ENCODE measurements around the gene CNPY4.

Gene CNPY4

DNA sequence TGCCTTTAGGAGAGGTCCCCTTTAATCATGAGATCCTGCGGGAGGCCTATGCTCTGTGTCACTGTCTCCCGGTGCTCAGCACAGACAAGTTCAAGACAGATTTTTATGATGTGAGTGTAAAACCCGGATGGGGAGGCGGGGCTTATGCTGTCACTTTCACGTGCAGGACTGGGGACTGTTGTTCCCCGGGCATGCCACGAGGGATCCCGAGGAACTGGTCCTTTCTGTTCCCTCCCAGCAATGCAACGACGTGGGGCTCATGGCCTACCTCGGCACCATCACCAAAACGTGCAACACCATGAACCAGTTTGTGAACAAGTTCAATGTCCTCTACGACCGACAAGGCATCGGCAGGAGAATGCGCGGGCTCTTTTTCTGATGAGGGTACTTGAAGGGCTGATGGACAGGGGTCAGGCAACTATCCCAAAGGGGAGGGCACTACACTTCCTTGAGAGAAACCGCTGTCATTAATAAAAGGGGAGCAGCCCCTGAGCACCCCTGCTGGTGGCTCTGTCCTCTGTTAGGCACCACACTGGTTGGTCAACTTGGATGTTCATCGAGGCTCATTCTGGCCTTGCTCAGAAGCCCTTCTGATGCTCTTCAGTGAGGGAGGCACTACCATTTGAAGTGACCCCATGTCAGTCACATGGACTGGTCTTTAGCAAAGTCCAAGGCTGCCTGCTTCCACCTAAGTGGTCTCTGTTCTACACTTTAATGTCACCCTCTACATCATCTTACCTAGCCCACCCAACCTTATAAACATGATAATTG is 27.8 kb upstream of the CNPY4 start:
- no peak for DNase-seq (ENCODE audit: low read depth)

DNA sequence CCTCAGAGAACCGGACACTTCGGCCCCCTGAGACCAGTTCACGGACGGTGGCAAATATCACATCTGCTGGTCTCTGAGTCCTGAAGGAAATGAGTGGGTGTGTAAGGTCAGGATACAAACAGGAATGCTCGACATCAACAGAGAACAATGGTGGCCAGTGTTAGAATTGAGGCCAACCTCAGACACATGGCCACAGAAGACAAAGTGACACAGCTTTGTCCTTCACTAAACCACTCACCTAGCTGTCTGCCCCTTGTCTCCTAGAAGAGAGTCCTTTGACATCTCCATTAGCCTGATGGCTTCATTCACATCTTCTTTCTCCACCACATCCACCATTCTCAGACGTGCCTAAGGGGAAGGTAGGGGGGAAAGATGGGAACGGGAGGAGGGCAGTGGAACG is 26.4 kb upstream of the CNPY4 start:
- no peak for DNase-seq (ENCODE audit: low read depth)

DNA sequence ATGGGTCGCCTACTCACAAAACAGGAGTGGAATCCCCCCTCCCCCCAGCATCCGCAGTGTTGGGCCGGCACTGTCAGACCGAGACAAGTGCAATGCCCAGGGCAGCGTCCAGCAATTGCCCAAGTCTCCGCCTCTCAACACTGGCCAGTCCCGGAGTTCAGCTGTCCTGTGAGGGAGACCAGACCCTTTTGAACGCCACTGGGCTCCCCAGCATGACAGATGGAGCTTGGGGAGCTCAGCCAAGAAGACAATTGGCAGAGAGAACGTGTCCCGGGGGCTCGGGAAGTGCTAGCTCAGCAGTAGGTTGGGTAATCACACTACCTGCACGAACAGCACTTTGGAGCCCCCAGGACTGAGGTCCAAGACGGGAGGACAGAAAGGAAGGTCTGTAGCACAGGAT is 25.9 kb upstream of the CNPY4 start:
- no peak for DNase-seq (ENCODE audit: low read depth)

DNA sequence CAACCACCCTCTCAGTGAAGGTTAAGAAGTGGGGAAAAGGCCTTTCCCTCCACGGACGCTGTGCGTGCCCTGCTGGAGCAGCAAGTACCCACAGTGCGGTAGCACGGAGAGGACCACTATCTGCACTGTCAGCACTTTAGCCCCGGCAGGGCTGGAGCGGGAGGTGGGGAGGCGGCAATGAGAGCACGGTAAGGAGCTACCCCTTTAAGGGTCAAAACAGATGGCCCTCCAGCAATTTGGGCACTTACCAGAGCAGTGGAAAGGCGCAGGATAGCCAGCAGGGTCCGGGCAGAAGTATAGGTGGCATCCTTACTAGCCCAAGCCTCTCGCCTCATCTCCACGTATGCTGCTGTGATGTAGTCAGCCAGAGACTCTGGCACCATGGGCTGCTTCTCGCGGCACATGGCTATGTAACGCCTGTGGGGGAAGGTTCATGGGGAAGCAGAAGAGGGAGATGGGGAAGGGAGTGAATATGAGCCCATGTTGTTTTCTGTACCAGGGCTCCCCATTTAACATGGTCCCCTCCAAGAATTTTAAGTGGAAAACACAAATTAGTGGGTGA is 25.4 kb upstream of the CNPY4 start:
- DNase-seq (ENCODE audit: low read depth), result no peak

DNA sequence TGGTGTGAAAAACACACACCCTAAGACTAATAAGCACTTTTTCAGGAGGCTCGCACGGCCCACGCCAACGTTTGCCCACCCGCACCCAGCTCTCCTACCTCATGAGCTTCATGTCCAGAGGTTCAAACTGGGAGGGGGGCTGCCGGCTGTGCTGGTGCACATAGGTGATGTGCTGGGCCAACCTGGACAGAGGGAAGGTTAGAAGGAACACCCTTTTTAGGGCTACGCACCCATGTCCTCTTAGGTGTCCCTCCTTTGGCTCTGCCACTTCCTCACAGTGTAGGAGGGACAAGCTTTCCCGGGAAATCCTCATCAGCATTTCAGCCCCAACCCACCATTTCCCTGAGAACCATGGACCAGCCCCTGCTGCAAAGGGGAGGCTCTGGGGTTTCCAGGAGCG is 24.1 kb upstream of the CNPY4 start:
- no peak for DNase-seq (ENCODE audit: low read depth)

DNA sequence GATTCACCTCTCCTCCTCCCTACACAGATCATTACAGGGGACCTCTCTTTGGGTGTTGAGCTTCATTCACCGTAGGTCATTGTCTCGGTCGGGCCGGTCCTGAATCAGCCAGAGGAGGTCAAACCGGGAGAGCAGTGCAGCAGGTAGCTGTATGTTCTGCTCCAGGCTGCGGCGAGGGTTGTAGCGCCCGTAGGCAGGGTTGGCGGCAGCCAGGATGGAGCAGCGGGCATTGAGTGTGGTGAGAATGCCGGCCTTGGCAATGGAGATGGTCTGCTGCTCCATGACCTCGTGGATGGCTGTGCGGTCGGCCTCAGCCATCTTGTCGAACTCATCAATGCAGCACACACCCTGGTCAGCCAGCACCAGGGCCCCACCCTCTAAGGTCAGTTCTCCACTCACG is 23.7 kb upstream of the CNPY4 start:
- DNase-seq (ENCODE audit: low read depth), result no peak

DNA sequence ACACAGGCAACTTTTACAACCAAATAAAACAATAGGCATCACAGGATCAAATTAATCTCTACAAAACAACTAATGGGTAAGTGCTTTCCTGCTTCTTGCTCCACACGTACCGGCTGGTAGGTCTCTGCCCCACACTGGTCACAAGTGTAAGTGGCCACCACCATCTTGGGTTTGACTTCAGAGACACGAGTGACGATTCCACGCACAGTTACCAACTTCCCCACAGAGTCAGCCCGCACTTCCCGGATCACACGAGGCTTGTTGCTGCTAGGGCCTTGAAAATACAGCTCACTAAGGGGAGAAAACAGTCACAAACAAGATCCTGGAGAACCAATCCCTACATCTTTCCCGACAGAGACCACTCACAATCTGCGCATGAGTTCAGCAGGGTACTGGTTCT is 20.5 kb upstream of the CNPY4 start:
- no peak for DNase-seq (ENCODE audit: low read depth)

DNA sequence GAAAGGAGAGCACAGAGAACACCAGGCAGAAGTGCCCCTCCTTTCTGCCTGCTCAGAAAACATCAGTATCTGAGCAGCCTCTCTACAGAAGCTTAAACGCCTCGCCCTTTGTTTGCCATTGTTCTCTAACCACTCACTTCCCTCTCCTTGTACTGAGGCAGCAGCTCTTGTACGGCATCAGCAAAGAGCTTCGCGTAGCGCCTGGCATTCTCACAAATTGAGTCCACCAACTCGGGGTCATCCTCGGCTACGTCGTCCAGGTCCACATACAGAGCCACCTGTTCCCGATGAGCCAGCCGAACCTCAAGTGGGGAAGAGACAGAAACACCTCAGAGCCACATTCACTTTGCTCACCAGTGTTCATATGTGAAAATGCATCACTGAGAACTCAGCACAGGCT is 20.0 kb upstream of the CNPY4 start:
- DNase-seq (ENCODE audit: low read depth), result no peak

DNA sequence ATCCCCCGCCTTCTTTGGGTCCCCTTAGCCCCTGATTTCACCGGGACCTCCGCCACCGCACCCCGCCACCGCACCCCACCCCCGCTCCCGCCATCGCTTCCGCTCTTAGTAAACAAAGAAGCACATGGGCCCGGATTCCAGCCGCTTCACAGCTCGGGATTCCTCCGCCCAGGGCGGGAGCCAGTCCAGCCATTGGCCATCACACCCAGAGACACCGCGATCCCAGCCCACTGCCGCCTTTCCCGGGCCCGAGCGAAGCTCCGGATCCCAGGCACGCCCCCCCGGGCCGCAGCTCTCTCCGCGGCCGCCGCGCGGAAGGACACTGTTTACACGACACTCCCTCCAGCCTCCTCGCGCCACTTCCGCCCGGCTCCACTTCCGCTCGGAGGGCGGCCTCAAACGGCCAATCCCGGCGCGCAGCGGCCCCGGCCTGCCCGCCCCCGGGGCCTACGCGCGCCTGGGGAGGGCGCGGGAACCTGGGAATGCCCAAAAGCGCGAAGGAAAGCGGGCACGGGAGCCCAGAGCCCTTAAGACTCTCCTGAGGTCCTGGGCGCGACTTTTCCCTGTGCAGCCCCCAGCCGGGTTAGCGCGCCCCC is 18.9 kb upstream of the CNPY4 start:
- peak; percentile 79 for DNase-seq (ENCODE audit: low read depth)

DNA sequence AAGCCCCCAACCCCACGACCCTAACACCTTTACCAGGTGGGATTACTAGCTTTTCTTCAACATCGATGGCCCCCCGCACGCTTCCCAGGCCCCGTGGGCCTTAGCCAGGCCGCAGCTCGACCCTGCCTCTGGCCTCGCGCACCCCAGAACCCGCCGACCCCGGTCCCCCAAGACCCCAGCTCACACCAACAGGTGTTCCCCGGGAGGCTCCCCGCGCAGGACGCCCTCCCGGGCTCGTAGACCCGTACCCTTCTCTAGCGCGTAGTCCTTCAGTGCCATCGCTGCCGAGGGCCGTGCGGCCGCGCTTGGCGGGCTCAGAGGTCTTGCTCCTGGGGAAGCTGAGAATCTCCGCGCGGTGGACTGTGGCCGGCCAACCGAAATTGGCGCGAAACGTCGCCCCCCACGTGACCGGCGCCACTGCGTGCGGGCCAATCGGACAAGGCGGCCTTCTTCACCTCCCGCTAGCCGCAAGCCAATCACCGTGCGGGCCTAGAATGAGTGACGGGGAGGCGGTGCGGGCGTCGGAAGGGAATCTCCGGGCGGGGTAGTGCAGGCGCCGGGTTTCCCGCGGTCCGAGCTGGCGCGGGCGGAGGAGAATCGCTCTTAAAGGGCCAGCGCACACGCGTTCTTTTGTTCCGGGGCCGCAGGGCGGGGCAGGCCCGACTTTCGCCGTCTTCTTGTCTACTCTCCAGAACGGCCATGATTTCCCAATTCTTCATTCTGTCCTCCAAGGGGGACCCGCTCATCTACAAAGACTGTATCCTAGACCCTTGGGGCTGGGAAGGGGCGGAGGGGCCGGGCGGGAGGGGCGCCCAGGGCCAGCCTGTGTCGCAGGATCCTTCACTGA is 18.2 kb upstream of the CNPY4 start, which contains the start of the genes AP4M1 and MCM7:
AP4M1 (plus strand) TSS at position 628 of the 847 bp plus-strand sequence; CDS start at position 700, 72 bp downstream.
MCM7 (minus strand) TSS at position 382 of the 847 bp plus-strand sequence; CDS start at position 279, 103 bp downstream.
- peak; percentile 94 for DNase-seq (ENCODE audit: low read depth)

DNA sequence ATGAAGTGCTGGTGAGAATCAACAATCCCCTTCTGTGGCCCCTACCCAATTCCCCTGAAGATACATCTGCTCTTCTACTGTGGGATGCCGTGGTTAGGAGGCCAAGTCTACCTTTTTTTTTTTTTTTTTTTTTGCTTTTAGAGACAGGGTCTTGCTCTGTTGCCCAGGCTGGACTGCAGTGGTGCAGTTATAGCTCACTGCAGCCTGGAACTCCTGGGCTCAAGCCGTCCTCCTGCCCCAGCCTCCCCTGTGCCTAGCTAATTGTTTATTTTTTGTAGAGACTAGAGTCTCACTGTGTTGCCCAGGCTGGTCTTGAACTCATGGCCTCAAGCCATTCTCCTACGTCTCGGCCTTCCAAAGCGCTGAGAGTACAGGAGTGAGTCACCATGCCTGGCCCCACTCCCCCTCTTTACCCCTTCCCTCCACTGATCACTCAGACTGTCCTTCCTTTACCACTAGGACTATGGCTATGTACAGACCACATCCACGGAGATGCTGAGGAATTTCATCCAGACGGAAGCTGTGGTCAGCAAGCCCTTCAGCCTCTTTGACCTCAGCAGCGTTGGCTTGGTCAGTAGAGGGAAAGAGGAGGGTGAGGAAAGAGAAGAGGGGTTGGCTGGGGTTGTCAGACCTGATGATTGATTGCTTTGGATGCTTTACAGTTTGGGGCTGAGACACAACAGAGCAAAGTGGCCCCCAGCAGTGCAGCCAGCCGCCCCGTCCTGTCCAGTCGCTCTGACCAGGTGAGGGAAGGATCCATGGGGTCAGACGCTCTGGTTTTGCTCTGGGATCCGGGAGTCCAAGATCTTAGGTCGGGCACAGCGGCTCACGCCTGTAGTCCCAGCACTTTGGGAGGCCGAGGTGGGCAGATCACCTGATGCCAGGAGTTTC is 16.2 kb upstream of the CNPY4 start:
- DNase-seq (ENCODE audit: low read depth), result no peak

DNA sequence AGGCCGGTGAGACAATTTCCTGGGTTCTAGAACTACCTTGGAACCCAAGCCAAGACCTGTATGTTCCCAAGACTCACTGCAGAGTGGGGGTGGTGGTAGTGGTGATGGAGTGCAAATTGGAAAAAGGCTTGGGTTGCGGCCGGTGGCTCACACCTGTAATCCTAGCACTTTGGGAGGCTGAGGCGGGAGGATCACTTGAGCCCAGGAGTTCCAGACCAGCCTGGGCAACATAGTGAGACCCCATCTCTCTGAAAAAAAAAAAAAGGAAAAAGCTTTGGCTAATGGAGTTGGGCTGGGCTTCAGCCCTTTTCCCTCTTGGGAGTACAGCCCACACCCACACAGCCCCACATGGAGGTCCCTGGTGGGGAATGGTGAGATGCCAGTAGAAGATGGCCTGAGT is 13.9 kb upstream of the CNPY4 start:
- DNase-seq (ENCODE audit: low read depth), result no peak

DNA sequence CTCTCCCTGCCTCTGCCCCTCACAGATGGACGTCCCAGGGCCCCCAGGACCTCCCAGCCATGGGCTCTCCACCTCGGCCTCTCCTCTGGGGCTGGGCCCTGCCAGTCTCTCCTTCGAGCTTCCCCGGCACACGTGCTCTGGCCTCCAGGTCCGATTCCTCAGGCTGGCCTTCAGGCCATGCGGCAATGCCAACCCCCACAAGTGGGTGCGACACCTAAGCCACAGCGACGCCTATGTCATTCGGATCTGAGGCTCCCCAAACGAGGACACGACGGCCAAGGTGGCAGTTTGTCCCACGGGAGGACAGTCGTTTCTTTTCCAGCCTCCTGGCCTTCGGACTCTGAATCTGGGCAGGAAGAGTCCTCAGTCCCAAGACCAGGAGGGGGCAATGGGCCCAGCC is 12.8 kb upstream of the CNPY4 start:
- no peak for DNase-seq (ENCODE audit: low read depth)

DNA sequence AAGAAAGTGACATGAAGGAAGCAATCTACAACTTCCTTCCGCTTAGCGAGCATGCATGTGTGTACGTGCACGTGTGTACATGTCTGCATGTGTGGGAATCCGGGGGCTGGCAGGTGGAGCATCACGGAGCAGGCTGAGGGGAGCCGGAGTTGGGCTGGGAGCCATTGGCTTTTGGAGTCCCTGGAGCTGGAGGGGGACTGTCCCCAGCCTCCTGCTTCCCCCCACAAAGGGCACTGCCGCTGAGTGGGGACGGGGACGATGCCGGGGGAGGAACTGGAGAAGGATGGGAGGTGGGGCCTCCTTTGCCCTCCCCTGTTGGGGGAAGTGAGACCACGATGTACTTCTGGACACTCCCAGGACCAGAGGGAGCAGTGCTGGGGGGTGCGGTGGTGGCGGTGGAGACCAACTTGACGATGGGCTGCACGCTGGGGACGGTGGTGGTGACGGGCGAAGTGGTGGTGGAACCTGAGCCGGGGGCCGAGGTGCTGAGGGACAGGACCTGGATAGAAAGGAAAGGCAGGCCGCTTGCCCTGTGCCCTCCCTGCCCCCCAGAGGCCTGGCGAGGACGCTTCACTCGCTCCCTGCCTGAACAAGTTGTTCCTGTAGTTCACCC is 12.2 kb upstream of the CNPY4 start:
- DNase-seq (ENCODE audit: low read depth), result no peak

DNA sequence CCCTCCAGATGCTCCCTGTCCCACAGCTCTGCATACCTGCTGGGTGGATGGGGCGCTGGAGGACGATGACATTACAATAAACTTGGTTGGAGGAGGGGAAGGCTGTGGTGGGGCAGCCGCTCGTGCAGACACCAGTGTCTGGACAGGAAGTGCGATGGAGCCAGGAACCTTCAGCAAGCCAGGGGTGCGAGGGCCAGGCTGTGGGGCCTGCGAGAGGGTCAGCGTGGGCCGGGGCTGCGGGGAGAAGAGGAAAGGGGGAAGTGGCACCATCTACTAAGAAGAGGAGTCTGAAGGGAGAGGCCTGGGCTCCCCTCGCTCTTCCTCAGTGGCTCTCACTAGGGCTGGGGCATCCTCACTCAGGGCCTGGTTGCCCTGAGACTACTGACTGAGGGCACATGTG is 11.5 kb upstream of the CNPY4 start:
- DNase-seq (ENCODE audit: low read depth), result no peak

DNA sequence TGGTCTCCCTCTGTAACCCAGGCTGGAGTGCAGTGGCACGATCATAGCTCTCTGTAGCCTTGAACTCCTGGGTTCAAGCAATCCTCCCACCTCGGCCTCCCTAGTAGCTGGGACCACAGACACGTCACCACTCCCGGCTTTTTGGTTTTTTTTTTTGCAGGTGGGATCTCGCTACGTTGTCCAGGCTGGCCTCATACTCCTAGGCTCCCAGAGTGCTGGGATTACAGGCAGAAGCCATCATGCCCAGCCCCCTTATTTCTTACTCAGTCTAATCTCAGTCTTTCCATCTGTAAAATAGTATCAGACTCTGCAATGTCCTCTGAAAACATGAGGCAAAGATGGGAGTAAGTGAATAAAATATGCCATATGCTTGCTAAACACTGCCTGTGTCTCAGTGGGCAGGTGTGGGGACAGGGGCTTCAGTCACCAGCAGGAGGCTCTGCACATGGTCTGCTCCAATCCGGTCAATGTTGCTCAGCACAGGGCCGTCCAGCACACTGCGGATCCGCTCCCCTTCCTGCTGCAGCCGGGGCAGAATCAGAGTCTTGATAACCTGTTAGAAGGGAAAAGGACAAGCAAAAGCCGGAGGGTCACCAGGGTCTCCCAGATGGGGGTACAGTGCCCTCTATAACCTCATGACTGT is 9.8 kb upstream of the CNPY4 start:
- no peak for DNase-seq (ENCODE audit: low read depth)

DNA sequence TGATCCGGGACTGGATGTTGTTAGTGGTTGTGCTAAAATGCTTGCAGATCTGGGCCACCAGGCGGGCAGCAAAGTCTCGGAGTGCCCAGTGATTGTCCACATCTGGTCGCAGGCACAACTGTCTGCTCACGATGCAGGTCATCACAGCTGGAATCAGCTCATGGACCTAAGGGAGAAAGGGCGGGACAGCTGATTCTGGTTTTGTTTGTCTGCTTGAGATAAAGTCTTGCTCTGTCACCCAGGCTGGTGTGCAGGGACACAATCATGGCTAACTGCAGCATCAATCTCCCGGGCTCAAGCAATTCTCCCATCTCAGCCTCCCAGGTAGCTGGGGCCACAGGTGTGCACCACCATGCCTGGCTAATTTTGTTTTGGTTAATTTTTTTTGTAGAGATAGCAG is 8.3 kb upstream of the CNPY4 start:
- DNase-seq (ENCODE audit: low read depth), result no peak

DNA sequence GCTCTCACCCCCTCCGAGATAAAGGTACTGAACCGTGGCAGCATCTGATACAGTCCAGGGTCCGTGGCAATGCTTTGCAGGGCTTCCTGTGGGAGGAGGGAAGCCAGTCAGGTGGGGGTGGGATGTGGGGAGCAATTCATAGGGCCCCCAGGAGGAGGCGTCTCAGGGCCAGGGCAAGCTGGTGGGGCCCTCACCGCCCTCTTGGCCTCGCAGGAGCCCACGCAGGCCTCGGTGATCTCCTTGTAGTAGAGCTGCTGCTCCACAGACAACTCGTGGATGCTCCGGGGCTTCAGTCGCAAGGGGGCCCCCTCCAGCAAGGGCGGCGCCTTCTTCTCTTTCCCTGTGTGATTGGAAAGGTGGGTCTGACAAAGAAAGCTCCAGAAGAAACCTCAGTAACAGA is 7.5 kb upstream of the CNPY4 start:
- DNase-seq (ENCODE audit: low read depth), result no peak

DNA sequence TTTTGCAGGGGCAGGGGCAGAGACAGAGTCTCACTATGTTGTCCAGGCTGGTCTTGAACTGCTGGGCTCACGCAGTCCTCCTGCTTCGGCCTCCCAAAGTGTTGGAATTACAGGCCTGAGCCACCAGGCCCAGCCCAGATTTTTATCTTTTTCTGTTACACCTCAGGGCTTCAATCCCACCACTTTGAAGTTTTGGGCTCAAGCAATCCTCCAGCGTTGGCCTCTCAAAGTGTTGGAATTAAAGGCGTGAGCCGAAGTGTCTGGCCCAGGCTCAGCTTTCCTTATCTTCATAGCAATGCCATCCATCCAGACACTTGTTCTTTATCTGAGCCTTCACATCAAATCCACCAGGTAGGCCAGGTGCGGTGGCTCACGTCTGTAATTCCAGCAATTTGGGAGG is 4.4 kb upstream of the CNPY4 start:
- DNase-seq (ENCODE audit: low read depth), result no peak

DNA sequence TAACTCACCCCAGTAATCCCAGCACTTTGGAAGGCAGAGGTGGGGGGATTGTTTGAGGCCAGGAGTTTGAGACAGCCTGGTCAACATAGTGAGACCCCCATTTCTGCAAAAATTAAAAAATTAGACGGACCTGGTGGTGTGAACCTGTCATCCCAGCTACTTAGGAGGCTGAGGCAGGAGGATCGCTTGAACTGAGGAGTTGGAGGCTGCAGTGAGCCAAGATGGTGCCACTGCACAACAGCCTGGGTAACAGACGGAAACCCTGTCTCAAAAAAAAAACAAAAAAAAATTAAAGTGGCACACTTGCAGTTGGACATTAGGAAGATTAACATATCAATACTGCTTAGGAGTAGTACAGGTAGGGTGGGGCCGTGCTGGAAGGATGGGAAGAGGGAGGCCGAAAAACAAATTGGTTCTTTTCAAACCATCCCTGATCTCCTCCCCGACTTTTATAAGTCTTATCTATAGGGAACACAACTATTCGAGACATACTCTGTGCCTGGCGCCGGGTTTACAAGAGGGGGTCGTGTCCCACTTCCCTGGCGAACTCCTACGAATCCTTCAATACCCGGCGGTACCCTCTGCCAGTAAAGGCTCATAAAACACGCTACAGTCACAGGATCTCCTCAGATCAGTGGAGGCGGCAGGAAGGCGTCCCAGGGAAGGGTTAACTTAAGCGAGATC is 904 bp upstream of the CNPY4 start:
- no peak for DNase-seq (ENCODE audit: low read depth)
